ENCODE results near the gene CSDE1.

CSDE1 gene

DNA sequence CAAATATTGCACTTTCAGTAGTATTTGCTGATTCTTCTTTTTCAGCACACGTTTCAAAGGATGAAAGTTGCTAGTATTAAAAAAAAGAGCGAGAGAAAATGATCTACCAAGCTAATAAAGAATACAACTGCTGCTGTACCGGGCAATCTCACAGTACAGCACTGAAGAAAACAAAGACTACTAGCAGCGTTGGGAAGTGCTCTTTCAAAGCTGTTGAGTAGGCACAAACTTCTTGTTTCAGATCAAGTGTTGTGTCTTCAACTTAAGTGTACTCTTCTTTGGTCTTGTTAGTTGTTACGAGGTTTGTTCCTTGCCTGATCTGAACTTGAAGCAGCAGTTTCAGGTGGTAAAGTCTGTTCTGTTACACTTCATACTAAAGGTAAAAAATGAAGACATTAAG lies 7.9 kb downstream of the CSDE1 start:
- no peak for DNase-seq (ENCODE audit: low spot score)

DNA sequence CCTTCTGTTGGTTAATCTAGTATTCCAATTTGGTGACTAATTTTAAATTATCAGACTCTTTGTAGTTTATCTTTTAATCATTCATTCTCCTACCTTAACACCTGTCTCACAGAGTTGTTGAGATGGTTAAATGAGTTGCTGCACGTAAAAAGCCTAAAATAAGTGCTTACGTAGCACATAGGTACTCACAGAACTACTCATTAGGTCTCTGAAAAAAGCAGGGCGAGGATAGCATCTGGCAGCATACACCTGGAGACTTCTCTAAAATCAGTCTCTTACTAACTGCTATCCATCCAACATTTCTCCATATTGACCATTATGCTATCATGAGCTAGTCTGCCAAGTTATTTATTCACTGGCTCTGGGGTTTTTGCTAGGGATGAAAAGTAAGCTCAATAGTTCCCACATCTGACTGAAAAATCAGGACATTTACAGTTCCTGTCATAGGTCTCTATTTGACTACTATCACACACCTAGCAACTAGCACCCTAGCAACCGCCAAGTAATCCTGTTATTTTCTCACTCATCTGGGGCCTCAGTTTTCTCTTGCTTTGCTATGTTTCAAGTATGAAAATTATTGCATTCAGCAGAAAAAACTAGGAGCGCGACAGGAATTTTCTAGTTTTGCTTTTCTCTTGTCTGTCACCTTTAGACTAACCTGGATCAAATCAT lies 11.2 kb downstream of the CSDE1 start:
- DNase-seq (ENCODE audit: low spot score): no peak

DNA sequence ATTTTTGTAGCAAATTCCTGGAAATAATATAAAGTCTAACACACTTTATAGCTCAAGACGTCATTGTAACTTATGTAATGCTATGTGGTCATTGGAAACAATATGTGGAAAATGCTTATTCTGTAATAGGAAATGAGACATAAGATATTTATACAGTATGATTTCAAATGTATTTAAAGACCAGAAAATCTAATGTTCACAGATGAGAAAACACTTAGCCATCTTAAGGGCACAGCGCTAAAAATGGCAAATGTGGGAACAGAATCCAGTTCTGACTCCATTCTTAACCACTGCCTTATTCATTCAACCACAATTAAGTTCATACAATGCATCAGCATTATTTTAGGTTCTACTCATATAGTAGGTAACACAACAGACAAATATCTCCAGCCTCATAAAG lies 12.5 kb downstream of the CSDE1 start:
- no peak for DNase-seq (ENCODE audit: low spot score)

DNA sequence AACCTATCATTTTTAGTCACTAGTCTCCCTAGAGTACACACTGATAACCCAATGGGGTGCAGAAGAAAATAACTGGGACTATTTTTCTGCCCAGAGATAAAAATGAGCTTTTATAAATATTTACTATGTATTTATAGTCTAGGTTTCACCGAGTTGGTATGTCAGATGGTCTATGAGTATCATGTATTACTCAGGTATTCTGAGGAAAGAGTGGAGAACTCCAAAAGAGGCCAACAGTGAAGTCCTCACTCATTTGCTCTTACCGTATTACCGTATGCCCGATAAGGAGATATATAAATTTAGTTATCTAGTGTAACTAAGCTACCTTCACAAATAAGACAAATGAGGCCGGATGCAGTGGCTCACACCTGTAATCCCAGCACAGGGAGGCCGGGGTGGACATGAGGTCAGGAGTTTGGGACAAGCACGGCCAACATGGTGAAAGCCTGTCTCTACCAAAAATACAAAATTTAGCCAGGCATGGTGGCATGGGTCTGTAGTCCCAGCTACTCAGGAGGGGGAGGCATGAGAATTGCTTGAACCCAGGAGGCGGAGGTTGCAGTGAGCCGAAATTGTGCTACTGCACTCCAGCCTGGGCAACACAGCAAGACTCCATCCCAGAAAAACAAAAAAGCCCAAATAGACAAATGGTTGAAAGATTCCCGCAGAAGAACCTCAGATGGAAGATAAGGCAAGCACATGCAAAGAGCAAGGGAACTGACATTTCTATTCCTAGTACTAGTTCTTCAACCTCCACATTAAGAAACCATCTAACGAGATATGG lies 15.6 kb downstream of the CSDE1 start:
- DNase-seq (ENCODE audit: low spot score): no peak

DNA sequence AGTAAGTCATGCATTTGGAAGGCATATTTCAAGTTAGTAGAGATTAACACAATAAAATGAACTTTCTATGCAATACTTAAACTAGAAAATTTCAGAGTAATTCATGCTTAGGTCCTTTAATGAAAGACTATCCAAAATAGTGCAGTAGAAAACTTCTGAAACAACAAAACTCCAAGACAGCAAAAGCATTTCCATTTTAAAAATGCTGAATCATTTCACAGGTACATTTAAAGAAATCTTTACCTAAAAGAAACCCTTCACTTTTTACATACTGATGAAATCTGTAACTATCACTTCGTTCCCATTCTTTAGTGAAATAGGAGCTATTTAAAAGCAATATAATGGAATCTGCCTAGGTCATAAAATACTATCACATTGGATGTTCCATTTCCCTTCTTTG lies 17.5 kb downstream of the CSDE1 start:
- DNase-seq (ENCODE audit: low spot score): no peak

DNA sequence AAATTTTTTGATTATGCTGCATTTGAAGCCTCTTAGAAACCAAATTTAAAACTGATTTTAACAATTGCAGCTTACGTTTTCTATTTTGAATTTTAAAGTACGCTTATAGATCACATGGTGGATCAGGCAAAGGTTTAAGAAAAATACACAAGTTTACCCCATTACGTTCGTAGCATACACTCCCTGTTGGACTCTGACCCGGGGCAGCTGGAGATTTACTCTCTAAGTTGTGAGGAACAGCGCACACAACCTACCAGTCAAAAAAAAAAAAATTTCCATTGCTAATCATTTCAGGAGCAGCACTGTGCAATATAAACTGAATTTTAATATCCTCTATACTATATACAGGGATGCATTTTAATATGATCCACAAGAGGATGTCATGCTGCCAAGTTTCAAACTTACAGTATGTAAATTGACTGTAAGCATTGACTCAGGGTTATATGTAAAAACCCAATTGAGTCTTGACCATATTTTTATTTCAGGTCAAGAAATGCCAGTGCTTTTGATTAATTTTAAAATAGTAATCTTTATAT lies 20.4 kb downstream of the CSDE1 start:
- no peak for DNase-seq (ENCODE audit: low spot score)

DNA sequence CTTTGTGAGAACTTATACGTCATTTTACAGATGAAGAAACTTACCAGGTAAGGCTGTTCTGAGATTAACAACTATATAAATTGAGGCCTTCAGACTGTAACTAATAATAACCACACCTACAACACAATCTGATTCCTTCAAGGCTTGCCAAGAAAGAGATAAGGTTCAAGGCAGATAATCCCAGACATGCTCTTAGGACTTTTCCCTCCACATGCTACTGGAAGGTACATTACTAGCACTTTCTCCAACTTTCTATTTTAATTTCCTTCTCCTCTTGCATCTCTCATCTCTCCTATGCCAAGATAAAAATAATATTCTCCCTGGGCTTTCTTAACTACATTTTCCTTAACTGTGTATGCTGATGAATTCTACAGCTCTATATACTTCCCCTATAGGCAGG lies 22.3 kb downstream of the CSDE1 start:
- DNase-seq (ENCODE audit: low spot score): no peak

DNA sequence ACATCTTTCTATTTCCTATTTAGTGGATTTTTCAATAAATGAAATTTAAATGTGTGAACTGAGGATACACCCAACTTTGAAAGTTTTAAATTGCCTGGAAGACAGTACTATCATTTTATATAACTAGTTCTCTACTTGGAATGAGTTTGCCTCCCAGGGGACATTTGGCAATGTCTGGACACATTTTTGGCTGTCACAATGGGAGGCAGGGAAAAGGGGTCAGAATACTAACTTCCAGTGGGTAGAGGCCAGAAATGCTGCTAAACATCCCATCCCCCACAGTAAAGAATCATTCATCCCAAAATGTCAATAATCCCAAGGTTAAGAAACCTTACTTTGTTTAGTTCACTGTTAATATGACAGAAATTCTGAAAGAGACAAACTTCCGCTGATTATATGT lies 28.0 kb downstream of the CSDE1 start:
- no peak for DNase-seq (ENCODE audit: low spot score)

DNA sequence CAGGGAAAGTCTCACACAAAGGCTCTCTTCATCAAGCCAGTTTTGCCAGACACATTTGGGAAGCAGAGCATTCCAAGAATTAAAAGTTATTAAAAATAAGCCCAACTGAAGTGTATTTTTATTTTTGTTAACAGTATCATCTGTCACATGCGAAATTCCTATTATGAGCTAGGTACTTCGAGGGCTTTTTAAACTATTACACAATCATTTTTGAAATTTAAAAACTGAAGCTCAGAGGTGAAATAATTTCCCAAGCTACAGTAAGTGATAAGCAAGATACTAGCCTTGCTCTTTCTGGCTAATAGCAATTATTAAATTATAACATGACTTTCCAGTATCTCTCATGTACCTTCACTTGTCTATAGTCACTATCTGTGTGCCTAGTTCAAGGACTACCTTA lies 29.2 kb downstream of the CSDE1 start:
- no peak for DNase-seq (ENCODE audit: low spot score)

DNA sequence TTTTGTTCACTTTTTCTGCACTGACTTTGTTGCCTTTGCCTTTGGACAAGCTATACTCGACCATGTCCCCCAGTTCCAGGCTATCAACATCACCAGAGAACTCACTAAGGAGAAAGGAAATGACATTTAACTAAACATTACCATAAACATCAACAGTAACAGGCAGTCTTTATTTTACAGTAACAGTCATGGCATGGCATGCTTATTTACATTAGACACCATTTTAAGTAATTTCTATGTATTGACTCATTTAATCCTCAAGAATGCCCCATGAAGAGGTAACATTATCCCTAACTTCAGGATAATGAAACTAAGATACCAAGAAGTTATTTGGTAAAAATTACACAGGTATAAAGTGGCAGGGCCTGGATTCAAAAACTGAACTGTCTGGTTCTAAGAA lies 32.6 kb downstream of the CSDE1 start:
- DNase-seq (ENCODE audit: low spot score): no peak

DNA sequence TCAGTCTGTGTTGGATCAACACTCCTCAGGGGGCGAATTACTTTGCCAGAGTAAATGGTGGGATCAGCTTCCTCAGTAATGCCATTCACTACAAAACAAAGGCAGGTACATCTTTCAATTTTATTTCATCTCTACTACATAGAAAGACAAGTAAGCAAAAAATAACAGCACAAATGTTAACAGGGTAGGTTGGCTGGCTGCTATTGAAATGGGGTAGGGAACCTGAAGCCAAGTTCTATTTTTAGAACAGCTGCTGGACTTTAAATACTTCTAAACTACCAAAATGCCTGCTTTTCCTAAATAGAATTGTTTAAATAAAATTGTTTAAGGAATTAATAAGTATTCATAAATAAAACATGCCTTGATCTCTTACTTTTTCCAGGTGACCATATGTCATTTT lies 33.9 kb downstream of the CSDE1 start:
- DNase-seq (ENCODE audit: low spot score): no peak

DNA sequence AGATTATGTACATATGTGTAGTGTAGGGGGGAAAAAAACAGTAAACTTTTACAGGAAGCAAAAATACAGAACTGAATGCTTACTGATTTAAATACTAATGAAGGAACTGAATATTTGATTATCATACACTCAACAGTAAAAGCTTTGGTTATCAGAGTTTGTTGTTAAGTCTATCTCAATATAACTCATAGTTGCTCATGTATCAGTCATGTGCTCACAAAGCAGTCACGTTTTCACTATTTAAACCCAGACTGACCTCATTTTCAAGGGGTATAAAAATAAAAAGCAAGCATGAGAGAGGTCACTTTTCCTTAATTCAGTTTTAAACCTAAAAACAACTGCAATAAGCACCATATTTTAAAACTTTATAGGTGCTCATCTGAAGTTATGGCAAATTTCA lies 34.3 kb downstream of the CSDE1 start:
- no peak for DNase-seq (ENCODE audit: low spot score)

DNA sequence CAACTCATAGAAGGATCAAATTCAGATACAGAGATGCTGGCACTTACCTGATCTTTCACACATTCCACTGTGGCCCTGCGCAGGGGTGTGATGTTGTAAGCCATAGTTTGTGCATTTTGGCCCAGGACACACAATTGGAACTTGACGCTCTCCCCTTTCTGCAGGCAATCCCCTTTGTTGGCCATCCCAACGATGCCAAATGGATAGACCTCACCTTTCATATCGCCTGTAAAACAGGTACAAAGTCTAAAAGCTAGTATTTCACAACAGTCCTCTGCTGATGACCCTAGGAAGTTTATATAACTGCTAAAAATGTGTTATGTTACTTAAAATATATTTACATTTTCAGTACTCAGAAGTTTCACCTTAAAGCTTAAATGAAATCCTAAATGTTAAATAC lies 37.3 kb downstream of the CSDE1 start:
- DNase-seq (ENCODE audit: low spot score): no peak

DNA sequence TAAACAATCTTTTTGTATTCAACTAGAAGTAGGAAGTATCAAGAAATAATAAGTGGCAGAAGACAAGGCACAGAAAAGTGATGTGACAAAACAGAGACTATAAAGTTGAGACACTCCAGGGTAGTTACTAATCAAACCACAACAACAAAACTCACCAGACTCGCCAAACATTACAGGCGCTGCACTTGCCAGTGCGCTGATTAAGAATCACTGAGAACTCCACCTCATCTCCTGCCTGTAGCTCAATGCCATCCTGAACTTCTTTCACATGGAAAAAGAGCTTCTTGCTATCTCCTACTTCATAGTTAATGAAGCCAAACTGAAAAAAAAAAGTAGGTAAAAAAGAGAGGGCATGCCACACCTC lies 38.4 kb downstream of the CSDE1 start:
- DNase-seq (ENCODE audit: low spot score): no peak

DNA sequence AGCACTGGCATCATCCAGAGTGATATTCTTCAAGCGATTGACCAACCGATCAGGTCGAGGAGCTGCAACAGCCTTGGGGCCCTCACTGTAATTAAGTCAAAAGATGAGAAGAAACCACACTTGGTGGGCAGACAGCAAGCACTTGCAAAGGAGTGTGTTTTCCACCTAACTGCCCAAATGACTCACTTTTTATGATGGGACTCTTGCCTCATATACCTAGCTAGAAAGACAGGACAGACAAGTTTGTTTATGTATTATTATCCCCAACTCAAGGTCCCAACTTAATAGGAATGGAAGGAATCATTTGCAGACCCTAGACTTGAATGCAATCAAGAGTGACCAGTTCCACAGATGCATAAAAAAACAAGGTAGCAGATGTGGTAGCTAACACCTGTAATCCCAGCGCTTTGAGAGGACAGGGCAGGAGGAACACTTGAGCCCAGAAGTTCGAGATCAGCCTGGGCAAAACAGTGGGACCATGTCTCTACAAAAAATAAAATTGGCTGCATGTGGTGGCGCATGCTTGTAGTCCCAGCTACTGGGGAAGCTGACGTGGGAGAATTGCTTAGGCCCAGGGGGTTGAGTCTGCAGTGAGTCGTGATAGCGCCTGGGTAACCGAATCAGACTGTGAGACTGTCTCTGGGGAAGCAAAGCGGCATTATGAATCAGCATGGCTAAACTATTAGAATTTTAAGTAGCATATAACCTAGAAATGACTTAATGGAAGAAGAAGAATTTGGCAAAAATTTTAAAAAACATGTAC lies 38.9 kb downstream of the CSDE1 start:
- no peak for DNase-seq (ENCODE audit: low spot score)

DNA sequence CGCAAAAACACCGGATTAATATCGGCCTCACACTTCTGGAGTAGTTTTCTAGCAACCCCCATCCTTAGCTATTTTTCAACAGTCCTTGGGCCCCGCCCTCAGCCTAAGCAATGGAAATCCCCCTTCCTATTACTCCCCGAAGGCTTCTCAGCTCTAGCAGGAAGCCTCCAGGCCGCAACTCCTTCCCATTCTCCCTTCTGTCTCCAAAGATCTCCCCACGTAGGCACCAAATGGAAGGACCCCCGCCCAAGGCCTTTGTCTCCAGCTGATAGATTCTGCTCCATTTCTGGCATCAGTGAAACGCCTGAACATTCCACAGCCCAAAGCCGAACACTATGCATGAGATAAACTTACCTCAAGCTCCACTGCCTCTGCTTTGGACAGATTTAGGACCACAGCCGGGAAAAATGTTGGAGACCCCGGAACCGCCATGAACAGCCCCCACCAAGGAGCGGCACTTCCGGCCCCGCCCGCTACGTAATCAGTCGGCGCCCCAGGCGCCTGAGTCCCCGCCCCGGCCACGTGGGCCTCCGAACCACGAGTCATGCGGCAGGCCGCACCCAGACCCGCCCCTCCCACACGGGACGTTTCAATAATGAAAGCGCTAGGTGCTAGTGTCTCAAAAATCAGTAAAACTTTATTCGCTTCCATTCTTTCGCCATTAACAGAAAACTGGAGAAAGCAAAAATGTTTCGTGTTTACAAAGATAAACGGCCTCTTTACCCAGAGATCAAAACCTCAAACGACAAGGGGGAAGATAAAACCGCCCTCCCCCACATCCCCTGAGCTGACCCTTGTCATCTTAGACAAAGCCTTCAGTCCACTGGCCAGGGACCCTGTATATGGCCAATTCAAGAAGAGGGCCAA lies 41.2 kb downstream of the CSDE1 start, which contains the start of gene NRAS:
TSS of gene NRAS (minus strand) at position 468 of the 867 bp plus-strand sequence. CDS start 611 bp downstream, outside the sequence.
- peak; percentile 80 for DNase-seq (ENCODE audit: low spot score)

DNA sequence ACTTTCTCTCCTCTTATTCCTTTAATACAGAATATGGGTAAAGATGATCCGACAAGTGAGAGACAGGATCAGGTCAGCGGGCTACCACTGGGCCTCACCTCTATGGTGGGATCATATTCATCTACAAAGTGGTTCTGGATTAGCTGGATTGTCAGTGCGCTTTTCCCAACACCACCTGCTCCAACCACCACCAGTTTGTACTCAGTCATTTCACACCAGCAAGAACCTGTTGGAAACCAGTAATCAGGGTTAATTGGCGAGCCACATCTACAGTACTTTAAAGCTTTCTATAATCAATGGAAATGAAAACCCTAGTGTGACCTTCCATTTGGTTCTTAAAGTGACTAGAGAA lies 41.9 kb downstream of the CSDE1 start:
- DNase-seq (ENCODE audit: low spot score): no peak

DNA sequence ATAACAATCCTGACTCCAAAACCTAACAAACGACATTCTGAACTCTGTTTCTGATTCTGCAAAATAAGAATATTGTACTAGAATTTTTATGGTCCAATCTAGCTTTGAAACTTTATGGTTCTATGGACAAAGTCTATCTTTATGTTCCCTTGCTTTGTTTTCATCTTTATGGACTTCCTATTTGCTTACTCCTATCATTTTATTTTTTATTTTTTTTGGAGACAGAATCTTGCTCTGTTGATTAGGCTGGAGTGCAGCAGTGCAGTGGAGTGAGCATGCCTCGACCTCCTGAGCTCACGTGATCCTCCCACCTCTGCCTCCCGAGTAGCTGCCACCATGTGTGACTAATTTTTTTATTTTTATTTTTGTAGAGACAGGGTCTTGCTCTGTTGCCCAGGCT lies 44.8 kb downstream of the CSDE1 start:
- DNase-seq (ENCODE audit: low spot score): no peak

DNA sequence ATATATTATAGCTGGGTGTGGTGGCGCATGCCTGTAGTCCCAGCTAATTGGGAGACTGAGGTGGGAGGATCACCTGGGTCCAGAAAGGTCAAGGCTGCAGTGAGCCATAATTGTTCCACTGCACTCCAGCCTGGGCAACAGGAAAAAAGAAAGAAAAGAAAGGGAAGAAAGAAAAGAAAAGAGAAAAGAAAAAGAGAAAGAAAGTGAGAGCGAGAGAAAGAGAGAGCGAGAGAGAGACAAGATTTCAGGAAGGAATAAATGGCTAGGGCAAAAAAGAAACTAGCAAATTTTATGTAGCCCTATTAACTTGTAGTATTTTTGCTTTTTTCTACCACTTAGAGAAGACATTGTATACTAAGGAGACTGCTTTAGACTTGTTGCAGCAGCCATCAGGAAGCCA lies 47.4 kb downstream of the CSDE1 start:
- DNase-seq (ENCODE audit: low spot score): no peak

DNA sequence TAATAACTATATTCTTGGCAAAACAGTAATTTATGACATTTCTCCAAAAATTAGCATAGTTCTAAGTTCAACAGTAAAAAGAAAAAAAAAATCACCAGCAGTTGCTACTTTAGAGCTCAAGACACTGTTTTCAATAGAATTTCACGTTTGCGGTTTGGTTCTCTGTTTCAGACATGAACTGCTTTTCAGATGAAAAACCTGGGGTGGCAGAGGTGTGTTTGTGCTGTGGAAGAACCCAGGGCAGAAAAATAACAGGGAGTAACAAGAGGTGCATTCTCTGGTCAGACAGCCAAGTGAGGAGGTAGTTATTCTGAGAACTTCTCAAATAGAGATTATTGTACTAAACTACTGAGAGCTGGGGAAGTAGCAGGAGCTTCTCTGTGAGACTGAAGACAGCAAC lies 50.2 kb downstream of the CSDE1 start:
- no peak for DNase-seq (ENCODE audit: low spot score)

DNA sequence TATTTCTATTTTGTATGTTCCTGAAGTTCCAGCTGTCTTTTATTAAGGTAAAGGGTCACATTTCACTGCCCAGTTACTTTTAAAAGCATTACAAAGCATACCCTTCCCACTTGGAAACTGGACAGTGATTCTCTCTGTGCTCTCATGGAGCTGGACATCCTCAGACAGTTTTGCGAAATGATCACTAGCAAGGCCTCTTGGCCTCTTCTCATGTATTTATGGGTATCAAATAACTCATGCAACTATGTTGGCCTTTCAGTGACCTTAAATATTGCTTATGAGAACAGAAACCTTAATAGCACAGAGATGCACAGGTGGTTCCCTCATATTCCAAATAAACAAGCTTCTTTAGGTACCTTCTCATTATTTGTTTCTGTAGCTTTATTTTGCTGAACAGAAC lies 54.5 kb downstream of the CSDE1 start:
- DNase-seq (ENCODE audit: low spot score): no peak

DNA sequence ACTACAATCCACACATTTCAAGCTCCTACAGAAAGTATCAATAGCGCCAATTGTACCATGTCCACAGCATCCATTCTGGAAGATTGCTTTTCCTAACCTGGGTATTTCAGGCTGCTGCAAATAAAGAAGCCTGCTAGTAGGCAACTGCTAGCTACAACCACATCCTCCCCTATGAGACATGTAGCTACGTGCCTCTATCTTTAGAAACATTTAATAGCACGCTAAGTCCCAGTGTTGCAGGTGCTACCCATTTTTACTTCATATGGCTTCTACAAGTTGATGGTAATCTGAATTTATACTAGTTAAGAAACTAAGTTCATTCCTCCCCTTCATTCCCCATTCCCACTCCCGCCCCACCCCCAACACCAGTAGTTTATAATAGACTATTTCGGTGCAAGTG lies 55.0 kb downstream of the CSDE1 start:
- DNase-seq (ENCODE audit: low spot score): no peak
